K562 treated with DMSO at 1 percent for 24 hours (cell line): Measurements from ENCODE around the gene TSPY10. TPM values are rescaled to one million over a fixed set of nuclear protein-coding genes. Genes with fewer than 3 reads are reported as not detected.

ENCODE experiments used
- total RNA-seq: library from RNA; unstranded; fragments of 300-600 nt; gene quantifications from 2 replicates; pipeline ENCODE4 v1.2.3, GENCODE V29; 2022; ENCODE audit warnings: low read depth; ENCODE audit not compliant: insufficient read depth

Gene TSPY10
- not detected in 2 replicates for total RNA-seq

GRCh38 chrY:9527580-9527979 is at the start of gene TSPY10:
TSS of gene TSPY10 (plus strand) at chrY:9527880. CDS start at chrY:9527926, 46 bp downstream.

GRCh38 chrY:9486967-9487366 is 40.7 kb upstream of the TSPY10 start, which contains the start of gene TSPY9:
TSS of gene TSPY9 (plus strand) at chrY:9487267. CDS start at chrY:9487313, 46 bp downstream.

Other genes starting within 250 kb of the TSPY10 start
- not detected in 2 replicates for gene TSPY4, start 190.4 kb upstream of the TSPY10 start, total RNA-seq
- not detected in 2 replicates for gene TSPY8, start 170.1 kb upstream of the TSPY10 start, total RNA-seq
- gene TSPY3, start 129.5 kb upstream of the TSPY10 start, total RNA-seq, result not detected in 2 replicates
- not detected in 2 replicates for gene TSPY1, start 60.9 kb upstream of the TSPY10 start, total RNA-seq
- gene TSPY9, start 40.6 kb upstream of the TSPY10 start, total RNA-seq, result not detected in 2 replicates